ENCODE results near the gene GPBP1L1. TPM values are rescaled to one million over a fixed set of nuclear protein-coding genes. Genes with fewer than 3 reads are reported as not detected.

Gene GPBP1L1
- total and polyA plus RNA-seq, 10 donors, result 36.3 to 174 (median 130) TPM

- no peaks in the 10 kb centered on the region for H3K27me3 ChIP-seq (replicated peaks in 1 of 7)
- peaks cover 31 to 69% (median 47%) of the 10 kb centered on the region in 6 donors for H3K4me1 ChIP-seq
- H3K27ac ChIP-seq, result peak within 1 kb of the TSS; percentile 93 to 100 (median 98)
- TF ChIP-seq POLR2A (IDR thresholded peaks at IDR 0.05) (peak in 1 of 3 donors; percentile 13), POLR2AphosphoS5 (IDR thresholded peaks at IDR 0.05) (peak in 2 of 3 donors; percentile 76 to 85), CTCF (IDR thresholded peaks at IDR 0.05 in 8 of 11, conservative IDR thresholded peaks at IDR 0.05 in 3 of 11) (peak in 4 of 11 experiments; percentile 16 to 24 (median 20))
- DNase-seq, result peak; percentile 85
- no peaks in the 10 kb centered on the region for H3K9me3 ChIP-seq
- H3K36me3 ChIP-seq, result peaks cover 0 to 28% (median 16%) of the 10 kb centered on the region in 6 donors
- H3K4me3 ChIP-seq, result peak within 1 kb of the TSS; percentile 45 to 97 (median 94)
- WGBS, 5 donors, result 1 to 2% (median 1%) methylated on average over 24 of the region's 24 CpGs
- intact Hi-C loops (cut with DNase I; ENCODE audit: low total_unique reads), result loop anchor here (2.0 kb wide), 1 partner anchor 63 kb away; the partner anchor contains the start of gene IPP
Observed at GRCh38 chr1:45687754-45688740, 1.7 kb upstream of the GPBP1L1 start, which contains the start of gene TMEM69. Gene TMEM69 (plus strand): TSS chr1:45688181. CDS start chr1:45691069, 2,888 bp downstream.

GRCh38 chr1:45687014-45687753 is 851 bp upstream of the GPBP1L1 start:
- Histone ChIP-seq H3K4me1 (peaks cover 40 to 74% (median 55%) of the 10 kb centered on the region in 6 donors), H3K9me3 (no peaks in the 10 kb centered on the region), H3K36me3 (peaks cover 0 to 20% (median 8%) of the 10 kb centered on the region in 6 donors), H3K27ac (peak overlapping the region; percentile 93 to 100 (median 98)), H3K4me3 (peak overlapping the region; percentile 79 to 97 (median 94)), H3K27me3 (replicated peaks in 1 of 7) (no peaks in the 10 kb centered on the region)
- peak; percentile 99 for DNase-seq
- TF ChIP-seq POLR2A (IDR thresholded peaks at IDR 0.05) (peak; percentile 71 to 96 (median 88)), CTCF (IDR thresholded peaks at IDR 0.05 in 8 of 11, conservative IDR thresholded peaks at IDR 0.05 in 3 of 11) (peak in 4 of 11 experiments; percentile 7 to 17 (median 9)), POLR2AphosphoS5 (IDR thresholded peaks at IDR 0.05) (peak; percentile 87 to 99 (median 90))
- WGBS, 5 donors, result 0 to 1% (median 0%) methylated on average over 34 to 44 of the region's 44 CpGs
- intact Hi-C loops (cut with DNase I; ENCODE audit: low total_unique reads), result no loop called here

GRCh38 chr1:45686015-45686287 is 382 bp downstream of the GPBP1L1 start:
- peak; percentile 94 for DNase-seq
- no peak for TF ChIP-seq POLR2A (IDR thresholded peaks at IDR 0.05)
- TF ChIP-seq POLR2AphosphoS5 (IDR thresholded peaks at IDR 0.05), result no peak
- TF ChIP-seq CTCF (IDR thresholded peaks at IDR 0.05 in 8 of 11, conservative IDR thresholded peaks at IDR 0.05 in 3 of 11), result no peak
- intact Hi-C loops (cut with DNase I; ENCODE audit: low total_unique reads), result no loop called here
- Histone ChIP-seq H3K4me1 (peaks cover 47 to 80% (median 67%) of the 10 kb centered on the region in 6 donors), H3K27ac (peak overlapping the region; percentile 93 to 100 (median 98)), H3K9me3 (no peaks in the 10 kb centered on the region), H3K36me3 (peaks cover 0 to 7% (median under 1%) of the 10 kb centered on the region in 6 donors), H3K4me3 (peak overlapping the region; percentile 79 to 97 (median 94)), H3K27me3 (replicated peaks in 1 of 7) (no peaks in the 10 kb centered on the region)
- 0 to 1% (median 0%) methylated on average over 23 to 27 of the region's 27 CpGs for WGBS, 5 donors

Measured in spleen (tissue), 11 donors.